Thoracic aorta (tissue), 2 donors: ENCODE results near the gene JMJD8. TPM values are rescaled to one million over a fixed set of nuclear protein-coding genes. Genes with fewer than 3 reads are reported as not detected.

ENCODE experiments used
- ATAC-seq: fragments of 150-250 bp; one replicate; pipeline ENCODE4 v1.8.0; 2017; ENCODE audit warnings: low read depth; ENCODE audit not compliant: insufficient number of reproducible peaks, low FRiP score
- DNase-seq: peaks from one replicate; pipeline ENCODE4 v3.0.0-alpha.2; 2020; ENCODE audit warnings: low spot score
- H3K27ac ChIP-seq, 2 donors: fragments of 200-600 bp; sonication (generic); 1 replicate in 1 of 2; 2 replicates in 1 of 2; pipeline ENCODE4 v1.5.1; 2016; ENCODE audit warnings: mild to moderate bottlenecking in 2 of 2, moderate library complexity in 2 of 2
- H3K27me3 ChIP-seq: fragments of 200-600 bp; sonication (generic); replicated peaks from 2 replicates; pipeline ENCODE4 v1.6.0; 2016; ENCODE audit warnings: mild to moderate bottlenecking; ENCODE audit not compliant: insufficient read depth
- H3K36me3 ChIP-seq: fragments of 200-600 bp; sonication (generic); one replicate; pipeline ENCODE4 v1.5.1; 2016
- H3K4me1 ChIP-seq, 2 donors: fragments of 200-600 bp; sonication (generic); 1 replicate in 1 of 2; 2 replicates in 1 of 2; pipeline versions ENCODE4 v1.5.1 to v1.6.0; 2016; ENCODE audit warnings: low read depth in 2 of 2, mild to moderate bottlenecking in 1 of 2; ENCODE audit not compliant: control insufficient read depth in 1 of 2
- H3K4me3 ChIP-seq: fragments of 200-600 bp; sonication (generic); 2 replicates; pipeline ENCODE4 v1.5.1; 2016; ENCODE audit warnings: mild to moderate bottlenecking
- H3K9me3 ChIP-seq: fragments of 200-600 bp; sonication (generic); 2 replicates; pipeline ENCODE4 v1.5.1; 2016
- CTCF ChIP-seq: fragments of 200-600 bp; sonication (generic); IDR thresholded peaks from one replicate; pipeline ENCODE4 v1.5.1; 2019; ENCODE audit warnings: antibody characterized with exemption
- total RNA-seq, 2 donors: library from RNA; depleted of rRNA; stranded (reverse); fragments of >200 nt; gene quantifications; one replicate each; pipeline versions ENCODE4 v1.1.0 to v1.2.3, GENCODE V29; 2016

The JMJD8 gene
- total RNA-seq, 2 donors from 2014 or later = 98.7 to 128 TPM

- H3K4me3 ChIP-seq = peak overlapping the region; percentile 43
- no peak for ATAC-seq
Observed at GRCh38 chr16:695355-696089, 11.4 kb upstream of the JMJD8 start.

DNA sequence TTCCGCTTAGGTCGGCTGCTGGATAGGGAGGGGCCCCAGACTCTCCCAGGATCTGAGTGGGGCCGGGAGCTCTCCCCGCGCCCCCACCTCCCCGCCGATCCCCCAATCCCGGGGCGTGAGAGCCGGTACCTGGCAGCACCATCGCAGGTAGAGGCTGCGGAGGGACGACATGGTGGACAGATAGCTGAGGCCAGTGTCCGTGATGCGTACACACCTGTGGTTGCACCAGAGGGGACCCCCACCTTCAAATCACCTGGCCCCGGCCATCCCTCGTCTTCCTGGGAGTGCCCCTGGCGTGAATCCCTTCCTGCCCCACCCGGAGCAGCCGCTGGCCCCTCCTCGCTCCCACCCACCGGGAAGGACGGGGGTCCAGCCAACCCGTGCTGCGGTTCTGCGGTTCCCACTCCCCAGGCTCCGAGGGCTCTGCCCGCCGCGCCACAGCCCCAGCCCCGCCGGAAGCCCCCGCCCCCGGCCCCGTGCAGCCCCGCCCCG is 10.8 kb upstream of the JMJD8 start:
- no peaks in the 10 kb centered on the region for H3K9me3 ChIP-seq
- ATAC-seq (no peak), DNase-seq (no peak)
- H3K27ac ChIP-seq = no peak overlapping the region
- H3K27me3 ChIP-seq = peaks cover 7% of the 10 kb centered on the region
- peaks cover 9 to 13% of the 10 kb centered on the region in 2 donors for H3K4me1 ChIP-seq
- no peaks in the 10 kb centered on the region for H3K36me3 ChIP-seq
- H3K4me3 ChIP-seq = peak overlapping the region; percentile 30
- TF ChIP-seq CTCF = no peak

More at GRCh38 chr16:695355-696089, 11.4 kb upstream of the JMJD8 start:
- peaks cover 6 to 10% of the 10 kb centered on the region in 2 donors for H3K4me1 ChIP-seq
- DNase-seq = no peak
- no peaks in the 10 kb centered on the region for H3K36me3 ChIP-seq
- no peaks in the 10 kb centered on the region for H3K9me3 ChIP-seq
- TF ChIP-seq CTCF = no peak
- peaks cover 12% of the 10 kb centered on the region for H3K27me3 ChIP-seq
- H3K27ac ChIP-seq = no peak overlapping the region

GRCh38 chr16:694187-694862 is 10.2 kb upstream of the JMJD8 start:
- no peaks in the 10 kb centered on the region for H3K9me3 ChIP-seq
- H3K27me3 ChIP-seq = peaks cover 7% of the 10 kb centered on the region
- DNase-seq (no peak), ATAC-seq (no peak)
- H3K36me3 ChIP-seq = no peaks in the 10 kb centered on the region
- H3K4me3 ChIP-seq = peak overlapping the region; percentile 30
- peaks cover 14 to 18% of the 10 kb centered on the region in 2 donors for H3K4me1 ChIP-seq
- no peak overlapping the region for H3K27ac ChIP-seq
- no peak for TF ChIP-seq CTCF

DNA sequence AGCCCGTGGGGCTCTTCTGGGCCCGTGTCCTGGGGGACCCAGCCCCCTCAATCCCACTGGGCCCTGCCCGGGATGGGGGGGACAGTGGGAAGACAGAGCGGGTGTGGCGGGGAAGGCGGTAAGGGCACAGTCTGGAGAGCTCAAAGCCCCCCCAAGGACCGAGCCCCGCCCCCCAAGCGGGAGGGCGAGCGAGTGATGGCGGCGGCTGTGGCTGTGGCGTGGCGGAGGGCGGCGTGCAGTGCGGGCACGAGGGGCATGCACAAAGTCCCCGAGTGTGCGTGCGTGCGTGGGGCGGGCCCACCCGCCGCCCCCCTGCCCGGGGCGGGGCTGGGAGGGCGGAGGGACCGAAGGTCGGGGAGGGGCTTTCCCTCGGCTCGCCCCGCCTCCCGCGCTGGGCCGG is 9.6 kb upstream of the JMJD8 start:
- Histone ChIP-seq H3K4me3 (peak overlapping the region; percentile 11), H3K36me3 (no peaks in the 10 kb centered on the region), H3K27me3 (peaks cover 7% of the 10 kb centered on the region), H3K9me3 (no peaks in the 10 kb centered on the region), H3K4me1 (peaks cover 18 to 23% of the 10 kb centered on the region in 2 donors), H3K27ac (no peak overlapping the region)
- TF ChIP-seq CTCF = no peak
- ATAC-seq (no peak), DNase-seq (no peak)

GRCh38 chr16:693364-693763 is 9.2 kb upstream of the JMJD8 start:
- ATAC-seq (no peak), DNase-seq (no peak)
- peaks cover 7% of the 10 kb centered on the region for H3K27me3 ChIP-seq
- no peaks in the 10 kb centered on the region for H3K36me3 ChIP-seq
- no peaks in the 10 kb centered on the region for H3K9me3 ChIP-seq
- H3K4me1 ChIP-seq = peaks cover 18 to 27% of the 10 kb centered on the region in 2 donors
- no peak overlapping the region for H3K4me3 ChIP-seq
- TF ChIP-seq CTCF = no peak
- H3K27ac ChIP-seq = no peak overlapping the region
